Inferior parietal cortex (tissue), 1 donor: ENCODE measurements around the gene PHKA1.
"Not testable (repeated sequence)": the region's sequence is repeated elsewhere in the genome, so short reads cannot be mapped to it uniquely, and the experiment has no call there.

Source experiments
- DNase-seq: peaks from one replicate; pipeline ENCODE4 v3.0.0-alpha.2; 2016; ENCODE audit errors: extremely low spot score

PHKA1 gene

GRCh38 chrX:72666451-72666850 is 47.7 kb downstream of the PHKA1 start:
- no peak for DNase-seq

DNA sequence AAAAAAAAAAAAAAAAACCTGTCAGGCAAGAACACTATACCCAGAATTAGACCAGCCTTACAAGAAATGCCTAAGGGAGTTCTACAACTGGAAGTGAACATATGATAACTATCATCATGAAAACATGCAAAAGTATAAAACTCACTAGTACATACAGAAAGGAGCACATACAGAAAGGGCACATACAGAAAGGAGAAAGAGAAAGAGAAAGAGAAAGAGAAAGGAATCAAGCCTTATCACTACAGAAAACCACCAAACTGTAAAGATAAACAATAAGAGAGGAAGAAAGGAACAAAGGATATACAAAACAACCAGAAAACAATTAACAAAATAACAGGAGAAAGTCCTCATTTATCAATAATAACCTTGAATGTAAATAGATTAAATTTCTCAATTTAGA is 50.4 kb downstream of the PHKA1 start:
- DNase-seq = no peak

DNA sequence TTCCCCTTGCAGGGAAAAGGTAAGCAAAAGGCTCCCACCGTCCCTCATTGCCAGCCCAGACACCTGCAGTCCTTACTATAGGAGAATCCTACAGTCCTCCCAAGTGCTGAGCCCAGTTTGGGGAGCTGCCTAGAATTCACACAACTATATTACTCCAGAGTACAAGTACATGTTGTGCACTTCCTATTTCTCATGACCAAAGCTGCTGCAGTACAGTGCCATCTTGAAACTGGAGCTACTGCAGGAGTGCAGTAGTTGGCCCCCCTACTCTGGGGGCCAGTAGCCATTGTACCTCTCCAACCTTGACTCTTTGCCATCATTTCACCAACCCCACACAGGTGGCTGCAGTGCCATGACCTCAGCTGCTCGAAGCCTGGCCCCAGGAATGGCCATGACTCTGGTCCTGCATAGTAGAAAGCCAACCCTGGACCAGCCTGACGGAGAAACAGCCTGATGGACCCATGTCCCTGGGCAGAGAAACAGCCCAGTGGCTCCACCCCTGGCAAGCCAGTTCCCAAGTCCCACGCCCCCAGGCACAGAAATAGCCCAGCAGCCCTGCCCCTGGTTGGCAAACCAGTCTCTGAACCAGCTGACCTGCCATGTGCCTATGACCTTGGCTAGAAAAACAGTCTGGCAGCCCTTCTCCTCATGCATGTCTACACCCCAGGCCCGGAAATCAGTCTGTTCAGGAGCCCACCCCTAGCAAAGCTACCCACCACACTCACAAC is 51.9 kb downstream of the PHKA1 start:
- DNase-seq = no peak

GRCh38 chrX:72659723-72660122 is 54.4 kb downstream of the PHKA1 start:
- DNase-seq = no peak

DNA sequence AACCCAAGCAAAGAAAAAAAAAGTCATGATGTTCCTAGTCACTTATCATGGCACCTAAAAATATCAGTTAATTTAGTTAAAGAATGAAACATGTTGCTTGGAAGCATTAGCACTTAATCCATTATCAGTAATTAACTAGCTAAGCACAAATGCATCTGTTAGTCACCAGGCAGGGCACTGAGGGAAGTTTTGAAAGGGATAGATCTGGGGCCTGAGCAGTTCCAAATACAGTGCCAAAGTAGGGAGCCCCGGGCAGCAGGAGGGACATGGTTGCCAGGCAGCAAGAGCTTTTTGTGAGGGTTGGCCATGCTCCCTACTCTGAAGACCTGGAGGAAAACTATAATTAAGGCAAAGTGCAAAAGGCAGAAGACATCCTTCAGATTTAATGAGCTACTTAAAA is 62.0 kb downstream of the PHKA1 start:
- DNase-seq = no peak

DNA sequence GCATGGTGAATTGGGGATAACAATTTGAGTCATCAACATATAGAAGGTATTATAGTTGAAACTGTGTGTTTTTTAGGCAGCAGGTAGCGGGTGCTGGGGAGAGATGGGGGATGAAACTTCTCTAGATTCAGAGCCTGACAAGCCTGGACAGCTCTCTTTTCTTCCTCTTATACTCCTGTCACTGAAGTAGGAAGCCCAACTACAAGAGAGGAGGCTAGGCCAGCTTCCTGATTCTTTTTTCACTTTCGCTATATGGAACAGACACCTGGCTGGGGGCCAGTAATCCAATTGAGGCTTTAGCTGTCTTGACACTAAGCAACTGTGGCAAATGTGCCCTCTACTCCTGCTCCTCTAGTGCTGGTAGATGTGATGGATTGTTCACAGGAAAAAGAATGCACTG is 69.2 kb downstream of the PHKA1 start:
- DNase-seq = no peak

DNA sequence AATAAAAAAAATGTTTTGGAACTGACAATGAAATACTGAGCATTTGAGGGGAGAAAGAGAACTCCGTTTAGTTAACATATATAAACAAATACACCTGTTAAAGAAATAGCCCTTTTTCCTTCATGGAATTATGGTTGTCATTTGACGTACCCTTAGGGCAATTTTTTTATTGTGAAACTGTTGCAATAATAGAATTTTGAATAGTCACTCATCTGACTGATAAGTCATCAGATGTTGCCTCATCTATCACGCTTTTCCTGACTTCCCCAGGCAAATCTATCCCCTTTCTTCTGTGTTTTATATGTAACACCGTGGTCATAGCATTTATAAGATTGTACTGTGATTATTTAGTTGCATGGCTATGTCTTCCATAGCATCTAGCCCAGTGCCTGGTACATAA is 72.5 kb downstream of the PHKA1 start:
- DNase-seq = no peak

GRCh38 chrX:72635930-72636329 is 78.2 kb downstream of the PHKA1 start:
- DNase-seq = no peak

DNA sequence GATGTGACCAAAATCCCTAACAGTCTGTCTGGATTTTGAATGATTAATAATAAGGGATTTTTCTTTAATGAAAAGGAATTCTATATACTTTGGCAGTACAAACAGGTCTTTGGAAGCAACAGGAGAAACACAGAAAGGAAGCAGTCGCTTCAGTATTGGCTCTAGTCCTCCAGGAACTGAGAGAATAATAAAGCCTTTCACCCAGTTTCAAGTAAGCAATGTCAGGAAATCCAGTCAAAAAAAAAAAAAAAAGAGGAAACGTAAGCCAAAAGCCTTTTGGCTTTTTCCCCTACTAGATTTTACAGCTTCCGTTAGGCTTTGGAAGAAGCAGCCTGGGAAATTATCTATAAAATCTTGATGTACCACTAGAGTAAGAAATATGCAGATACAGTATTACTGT is 79.8 kb downstream of the PHKA1 start:
- no peak for DNase-seq

DNA sequence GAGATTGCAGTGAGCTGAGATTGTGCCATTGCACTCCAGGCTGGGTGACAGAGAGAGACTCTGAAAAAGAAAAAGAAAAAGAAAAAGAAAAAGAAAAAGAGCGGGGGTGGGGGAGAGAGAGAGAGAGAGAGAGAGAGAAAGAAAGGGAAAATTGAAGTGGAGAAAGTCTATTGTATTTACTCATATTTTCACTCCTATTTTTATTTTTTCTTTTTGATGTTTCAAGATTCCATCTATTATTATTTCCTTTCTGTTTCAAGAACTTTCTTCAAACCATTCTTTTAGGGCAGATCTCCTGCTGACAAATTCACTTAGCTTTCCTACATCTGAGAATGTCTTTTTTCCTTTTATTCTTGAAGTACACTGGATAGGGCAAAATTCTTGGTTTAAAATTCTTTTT is 83.9 kb downstream of the PHKA1 start:
- no peak for DNase-seq

DNA sequence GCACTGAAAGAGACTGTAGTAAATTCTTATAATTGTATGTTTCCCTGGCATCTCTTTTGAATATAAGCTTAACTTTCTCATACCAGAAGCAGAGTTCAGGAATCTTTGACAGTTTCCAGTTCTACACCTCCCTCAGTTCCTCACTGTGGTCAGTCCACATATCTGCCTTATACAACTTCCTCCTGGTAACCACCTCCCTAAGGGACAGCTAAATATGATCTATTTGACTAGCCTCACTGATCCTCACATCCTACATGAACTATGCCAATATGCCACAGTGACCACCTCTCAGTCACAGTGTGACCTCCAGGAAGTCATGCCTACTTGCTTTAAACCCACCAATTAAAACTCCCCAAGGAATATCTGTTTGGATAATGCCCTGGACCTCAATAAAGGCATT is 89.9 kb downstream of the PHKA1 start:
- no peak for DNase-seq

DNA sequence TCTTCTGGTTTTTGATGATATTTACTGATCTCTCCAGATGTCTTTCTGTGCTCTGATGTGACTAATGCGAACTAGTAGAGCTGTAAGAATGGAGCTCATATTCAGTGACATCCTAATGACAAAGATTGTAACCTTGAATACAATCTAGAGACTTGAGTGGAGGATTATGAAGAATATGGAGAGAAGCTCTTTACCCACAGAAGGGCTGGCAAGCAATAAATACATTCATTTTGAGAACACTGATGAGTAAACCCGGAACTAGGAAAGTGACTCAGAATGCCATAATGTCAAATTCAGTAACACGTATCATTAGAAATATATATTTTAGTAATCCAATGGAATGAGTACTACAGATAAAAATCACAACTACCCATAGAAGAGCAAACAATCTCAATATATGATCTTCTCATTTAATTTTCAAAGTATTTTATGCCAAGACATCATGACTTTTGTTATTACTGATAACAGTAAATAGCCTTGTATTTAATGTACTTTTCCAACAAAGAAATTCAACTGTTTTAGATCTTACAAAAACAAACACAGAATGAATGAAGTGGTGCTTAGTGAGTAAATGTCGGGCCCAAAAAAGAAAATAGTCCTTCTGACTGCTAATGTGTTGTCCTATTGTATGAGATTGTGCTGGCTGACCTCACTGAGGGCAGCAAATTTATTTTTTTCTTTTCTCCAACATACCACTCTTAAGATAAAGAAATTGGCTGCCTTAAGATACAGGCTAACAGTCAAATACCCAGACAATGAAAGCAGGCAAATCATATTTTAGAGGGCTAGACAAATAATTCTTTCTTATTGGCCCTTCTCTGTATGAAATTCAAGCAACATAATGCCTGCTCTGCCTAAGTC is 92.3 kb downstream of the PHKA1 start:
- DNase-seq = no peak

- no peak for DNase-seq
These were observed 92.9 kb downstream of the PHKA1 start for GRCh38 chrX:72621163-72621562.

DNA sequence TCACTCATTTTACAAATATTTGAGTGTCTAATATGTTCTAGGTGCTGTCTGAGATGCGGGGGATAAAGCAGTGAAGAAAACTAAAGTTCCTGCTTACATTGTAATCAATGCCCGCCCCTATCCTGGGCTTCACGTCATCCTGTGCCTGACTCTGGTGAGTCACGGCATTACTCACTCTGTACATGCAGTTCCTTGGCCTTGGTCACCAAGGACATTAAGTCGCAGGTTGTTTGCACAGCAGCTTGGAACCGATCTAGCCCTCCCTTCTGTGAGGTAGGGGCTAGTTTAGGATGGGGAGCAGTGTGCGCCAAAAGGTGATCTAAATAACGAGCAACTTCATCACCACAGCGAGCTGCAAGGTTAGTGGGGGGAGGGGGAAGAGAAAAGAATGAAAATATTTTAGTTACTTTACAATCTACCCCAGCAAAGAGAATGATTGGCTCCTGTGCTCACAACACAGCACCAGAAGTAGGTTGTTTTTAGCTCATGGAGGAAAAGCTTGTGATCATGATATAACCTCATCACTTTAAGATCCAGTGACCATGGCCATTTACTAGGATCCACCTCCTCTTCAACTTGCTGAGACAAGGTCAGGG is 93.5 kb downstream of the PHKA1 start:
- no peak for DNase-seq

- DNase-seq = no peak
These were observed 104.8 kb downstream of the PHKA1 start for GRCh38 chrX:72609313-72609712.

DNA sequence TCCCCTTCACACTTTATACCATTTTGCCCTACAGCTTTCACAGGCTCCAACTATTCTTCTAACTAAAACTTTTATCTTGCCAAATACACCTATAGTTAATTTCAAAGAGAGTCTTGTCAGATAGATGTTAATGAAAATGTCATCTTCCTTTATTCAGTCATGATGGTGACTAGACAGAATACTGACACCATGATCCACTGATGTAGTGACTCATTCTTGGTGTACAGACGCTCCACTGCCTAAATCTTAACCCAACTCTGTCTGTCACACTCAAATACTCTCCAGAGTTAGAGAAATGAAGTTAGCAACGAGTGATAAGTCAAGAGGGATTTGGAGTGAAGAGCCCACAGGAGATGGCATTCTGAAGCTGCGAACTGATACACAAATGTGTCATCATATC is 109.4 kb downstream of the PHKA1 start:
- DNase-seq = no peak

DNA sequence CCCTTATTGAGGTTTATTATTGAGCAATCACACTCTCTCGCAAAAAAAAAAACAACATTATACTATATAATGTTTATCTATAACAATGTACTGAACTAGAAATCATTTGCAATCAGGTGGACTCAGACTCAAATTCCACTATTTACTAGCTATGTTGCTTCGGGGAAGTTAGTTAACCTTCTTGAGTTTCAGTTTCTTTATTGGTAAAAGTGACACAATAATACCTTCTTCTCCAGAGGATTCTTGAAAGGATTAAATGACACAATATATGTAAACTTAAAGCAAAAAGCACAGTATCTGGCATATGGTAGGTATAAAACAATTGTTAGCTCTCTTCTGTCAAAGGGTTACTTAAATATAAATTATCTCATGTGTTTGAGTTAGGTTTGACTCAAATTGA is 110.0 kb downstream of the PHKA1 start:
- no peak for DNase-seq

DNA sequence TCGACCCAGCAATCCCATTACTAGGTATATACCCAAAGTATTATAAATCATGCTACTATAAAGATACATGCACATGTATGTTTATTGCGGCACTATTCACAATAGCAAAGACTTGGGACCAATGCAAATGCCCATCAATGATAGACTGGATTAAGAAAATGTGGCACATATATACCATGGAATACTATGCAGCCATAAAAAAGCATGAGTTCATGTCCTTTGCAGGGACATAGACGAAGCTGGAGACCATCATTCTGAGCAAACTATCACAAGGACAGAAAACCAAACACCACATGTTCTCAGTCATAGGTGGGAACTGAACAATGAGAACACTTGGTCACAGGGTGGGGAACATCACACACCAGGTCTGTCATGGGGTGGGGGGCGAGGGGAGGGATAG is 123.1 kb downstream of the PHKA1 start:
- not testable (repeated sequence) for DNase-seq

DNA sequence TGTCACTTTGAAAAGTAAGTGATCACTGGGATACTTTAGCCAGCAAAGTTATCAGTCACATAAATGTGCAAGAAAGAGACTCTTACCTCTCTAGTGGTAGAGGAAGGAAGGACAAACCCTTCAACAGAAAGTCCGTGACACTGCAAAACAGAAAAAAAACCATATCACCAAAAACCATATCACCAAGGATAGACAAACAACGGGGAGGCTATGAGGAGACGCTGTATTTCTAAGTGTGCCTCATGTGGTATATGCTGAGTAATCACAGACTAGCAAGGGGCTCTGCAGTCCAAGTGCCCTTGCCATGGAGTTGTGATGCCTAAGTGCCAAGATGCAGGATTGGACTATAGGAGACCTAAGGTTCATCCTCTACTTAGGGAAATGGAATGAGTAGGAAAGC is 129.9 kb downstream of the PHKA1 start:
- DNase-seq = no peak

- no peak for DNase-seq
These were observed 137.8 kb downstream of the PHKA1 start for GRCh38 chrX:72576141-72576894.

GRCh38 chrX:72573158-72573511 is 141.0 kb downstream of the PHKA1 start:
- DNase-seq = no peak
